Stimulated activated CD4-positive, alpha-beta T cell treated with anti-CD3 and anti-CD28 coated beads, Interleukin-15, amount 100 ng/mL, for 24 hours (primary cell): Measurements from ENCODE around the gene CCL19.

Source experiments
- DNase-seq: peaks from one replicate; pipeline ENCODE4 v3.0.0-alpha.2; 2020

Gene CCL19

DNA sequence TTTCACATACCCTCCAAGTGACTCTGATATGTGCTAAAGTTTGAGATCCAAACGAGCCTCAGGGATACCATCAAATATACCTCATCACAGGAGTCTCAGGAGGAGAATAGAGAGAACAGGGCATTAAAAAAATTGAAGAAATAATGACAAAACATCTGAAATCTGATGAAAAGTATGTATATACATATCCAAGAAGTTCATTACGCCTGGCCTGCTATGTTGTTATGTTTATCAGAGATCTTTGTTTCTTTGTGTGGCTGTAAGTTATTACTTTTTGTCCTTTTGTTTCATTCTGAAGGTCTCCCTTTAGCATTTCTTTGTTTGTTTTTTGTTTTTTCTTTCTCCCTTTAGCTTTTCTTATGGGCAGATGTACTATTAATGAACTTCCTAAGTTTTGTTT lies 2.5 kb upstream of the CCL19 start:
- no peak for DNase-seq

DNA sequence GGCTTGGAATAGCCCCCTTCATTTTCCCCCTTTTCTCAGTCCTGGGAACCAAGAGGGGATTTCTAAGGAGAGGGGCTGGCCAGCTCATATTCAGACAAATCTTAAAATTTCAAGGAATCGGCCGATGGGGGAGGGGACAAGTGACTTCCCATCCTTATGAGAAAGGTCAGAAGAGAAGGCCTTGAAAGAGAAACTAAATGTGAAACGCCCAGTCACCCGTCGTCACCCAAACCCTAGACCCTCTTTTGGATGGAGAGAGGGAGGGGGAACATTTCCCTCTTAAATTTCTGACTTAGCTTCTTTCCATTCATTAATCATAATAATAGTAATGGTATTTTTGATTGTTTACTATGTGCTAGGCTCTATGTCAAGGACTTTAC lies 850 bp upstream of the CCL19 start:
- no peak for DNase-seq

DNA sequence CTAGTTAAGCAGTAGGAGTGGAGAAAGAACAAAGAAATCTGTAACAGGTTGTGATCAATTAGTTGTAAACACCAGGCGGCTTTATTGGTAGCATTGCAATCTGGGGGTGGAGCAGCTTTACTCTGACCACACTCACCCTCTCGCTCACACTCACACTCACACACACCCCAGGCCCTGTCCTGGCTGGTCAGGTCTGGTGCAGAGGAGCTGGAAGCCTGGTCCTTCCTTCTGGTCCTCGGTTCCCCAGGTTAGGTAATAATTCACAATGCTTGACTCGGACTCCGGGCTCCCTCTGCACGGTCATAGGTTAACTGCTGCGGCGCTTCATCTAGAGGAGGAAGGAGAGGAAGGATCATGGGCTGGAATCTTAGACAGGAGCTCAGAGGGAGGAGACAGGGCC lies 1.6 kb downstream of the CCL19 start:
- no peak for DNase-seq

DNA sequence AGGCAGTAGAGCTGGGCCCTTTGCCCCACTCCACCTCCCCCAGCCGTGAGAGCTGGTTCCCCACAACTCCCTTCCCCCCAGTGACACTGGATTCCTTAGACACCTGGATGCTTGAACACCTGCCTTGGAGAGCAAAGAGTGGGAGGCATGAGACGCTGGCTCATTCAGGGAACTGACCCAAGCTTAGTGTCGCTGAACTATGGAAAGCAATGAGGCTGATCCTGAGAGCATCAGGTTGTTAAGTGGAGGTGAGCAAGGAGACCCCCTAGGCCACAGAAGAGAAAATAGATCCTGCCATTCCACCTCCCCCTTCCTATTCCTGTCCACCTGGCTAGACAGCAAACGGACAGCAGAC lies 2.0 kb downstream of the CCL19 start:
- DNase-seq: no peak

DNA sequence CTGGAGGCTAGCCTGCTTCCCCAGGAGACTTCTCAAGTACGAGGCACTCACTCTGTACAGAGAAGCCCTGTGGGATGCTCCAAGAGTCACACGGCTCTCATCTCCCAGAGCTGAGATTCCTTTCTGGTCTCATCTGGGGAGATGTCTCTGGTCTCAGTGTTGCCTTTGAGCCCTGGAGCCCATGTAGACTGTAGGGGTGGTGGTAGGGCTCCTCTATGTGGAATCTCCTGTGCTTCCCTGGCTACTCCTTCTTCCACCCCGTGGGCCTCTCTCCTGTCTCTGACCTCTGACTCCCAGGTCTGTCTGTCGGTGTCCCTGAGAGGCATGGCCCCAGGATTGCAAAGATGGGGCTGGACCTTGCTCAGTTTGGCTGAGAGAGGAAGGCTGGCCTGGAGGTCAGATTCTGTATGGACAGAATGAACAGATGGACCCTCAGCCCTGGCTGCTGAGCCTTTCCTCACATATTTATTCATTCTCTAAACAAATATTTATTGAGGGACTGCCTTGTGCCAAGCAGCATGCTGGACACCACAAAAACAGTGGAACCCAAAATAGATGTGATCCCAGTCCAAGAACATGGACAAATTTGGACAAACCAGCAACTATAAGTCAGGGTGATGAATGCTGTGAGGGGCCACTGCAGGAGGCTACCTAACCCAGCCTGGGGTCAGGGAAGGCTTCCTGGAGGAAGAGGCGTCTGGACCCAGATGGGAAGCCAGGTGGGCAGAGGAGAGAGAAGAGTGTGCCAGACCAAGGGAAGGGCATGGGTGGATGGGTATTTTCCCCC lies 2.6 kb downstream of the CCL19 start:
- DNase-seq: no peak

DNA sequence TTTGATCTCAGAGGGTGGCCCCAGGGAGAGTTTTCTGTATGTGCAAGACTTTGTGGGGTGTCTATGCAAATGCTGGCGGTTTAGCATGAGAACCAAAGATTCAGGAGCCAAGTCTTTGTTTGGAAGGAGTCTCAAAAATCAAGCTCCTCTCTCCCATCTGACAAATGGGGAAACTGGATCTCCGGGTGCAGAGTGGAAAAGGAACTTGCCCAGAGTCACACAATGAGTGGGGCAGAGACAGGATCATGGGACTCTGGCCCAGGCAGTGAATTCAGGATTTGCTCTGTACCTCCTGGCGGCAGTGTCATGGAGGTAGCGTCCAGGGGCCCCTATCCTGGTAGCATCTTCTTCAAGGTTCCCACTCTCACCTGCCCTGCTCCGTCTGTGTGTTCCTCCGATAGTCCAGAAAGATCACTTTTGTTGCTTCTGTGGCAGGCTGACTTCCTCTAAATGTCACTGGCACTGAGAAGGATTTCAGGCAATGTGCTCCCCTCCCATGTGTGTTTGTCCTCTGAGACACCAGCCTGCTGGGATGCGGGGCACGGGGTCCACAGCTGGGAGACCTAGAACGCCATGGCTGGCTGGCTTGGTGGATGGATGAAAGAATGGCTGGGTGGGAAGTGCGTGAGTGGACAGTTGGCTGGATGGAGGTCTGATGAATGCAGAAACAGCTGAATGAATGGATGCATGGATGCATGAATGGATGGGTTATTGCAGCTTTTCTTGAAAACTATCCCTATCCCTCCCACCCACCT lies 3.6 kb downstream of the CCL19 start:
- no peak for DNase-seq

DNA sequence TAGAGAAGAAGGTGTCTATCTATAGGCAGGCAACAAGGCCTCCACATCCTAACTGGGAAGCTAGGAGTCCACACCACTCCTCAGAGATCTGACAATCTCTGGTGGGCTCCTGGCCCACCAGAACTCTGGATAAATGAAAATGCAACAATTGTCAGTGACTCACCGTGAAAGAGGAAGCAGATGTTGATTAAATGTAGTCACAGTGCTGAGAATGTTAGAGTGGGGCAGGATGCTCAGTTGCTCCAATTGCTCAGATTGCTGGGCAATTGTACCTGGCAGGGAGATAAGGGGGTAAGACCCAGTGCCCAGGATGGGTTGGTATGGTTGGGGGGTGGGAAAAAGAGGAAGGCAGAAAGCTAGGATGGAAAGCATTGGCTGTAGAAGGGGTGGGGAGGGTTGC lies 4.3 kb downstream of the CCL19 start:
- DNase-seq: no peak

DNA sequence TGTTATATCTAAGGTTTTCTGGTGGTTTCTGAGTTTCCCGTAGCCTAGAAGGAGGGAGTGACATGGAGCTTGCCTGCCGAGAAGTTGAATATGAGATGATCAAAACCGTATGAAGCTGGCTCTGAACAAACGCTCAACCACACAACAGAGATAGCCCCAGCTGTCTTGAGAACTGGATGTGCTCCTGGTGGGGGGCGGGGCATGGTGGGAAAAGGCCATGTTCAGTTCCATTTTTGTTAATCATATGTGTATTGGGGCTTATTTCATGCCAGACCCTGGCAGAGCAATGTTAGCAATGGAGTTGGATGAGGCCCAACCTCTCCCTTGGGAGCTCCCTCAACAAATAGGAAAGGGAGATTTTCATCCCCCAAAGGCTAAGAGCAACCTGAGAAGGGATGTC lies 4.8 kb downstream of the CCL19 start:
- DNase-seq: no peak

DNA sequence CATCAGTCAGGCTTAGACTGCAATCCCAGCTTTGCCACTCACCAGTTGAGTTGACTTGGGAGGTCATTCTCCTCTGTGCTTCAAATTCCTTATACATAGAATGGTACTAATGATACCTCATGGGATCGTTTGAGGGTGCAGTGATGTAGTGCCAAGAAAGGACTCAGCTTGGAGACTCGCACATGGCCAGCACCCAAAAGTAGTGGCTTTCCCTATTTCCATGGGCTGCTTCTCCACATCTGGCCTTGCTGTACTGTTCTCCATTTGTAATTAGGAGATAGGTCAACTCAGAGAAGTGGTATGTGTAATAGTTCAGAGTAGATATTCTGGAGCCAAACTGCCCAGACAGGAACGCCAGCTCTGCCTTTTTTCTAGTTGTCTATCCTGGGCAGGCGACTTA lies 5.5 kb downstream of the CCL19 start:
- no peak for DNase-seq

DNA sequence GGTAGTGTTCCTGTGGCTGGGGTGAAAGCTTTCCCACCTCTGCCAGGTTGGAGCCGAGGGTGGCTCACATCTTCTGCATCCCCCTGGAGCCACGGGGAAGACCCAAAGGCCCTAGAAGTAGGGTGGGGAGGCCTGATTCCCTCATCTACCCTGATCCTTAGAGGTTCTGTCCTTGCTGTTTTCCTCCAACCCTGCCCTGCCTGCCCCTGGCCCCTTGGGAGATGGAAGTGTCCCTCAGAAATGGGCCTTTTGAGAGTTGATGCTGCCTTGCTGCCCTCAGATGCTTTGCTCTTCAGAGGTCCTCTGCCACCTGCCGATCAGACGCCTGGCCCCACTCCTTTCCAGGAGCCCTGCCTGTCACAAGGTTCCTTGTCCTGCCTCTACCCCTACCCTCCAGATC lies 6.3 kb downstream of the CCL19 start:
- no peak for DNase-seq

DNA sequence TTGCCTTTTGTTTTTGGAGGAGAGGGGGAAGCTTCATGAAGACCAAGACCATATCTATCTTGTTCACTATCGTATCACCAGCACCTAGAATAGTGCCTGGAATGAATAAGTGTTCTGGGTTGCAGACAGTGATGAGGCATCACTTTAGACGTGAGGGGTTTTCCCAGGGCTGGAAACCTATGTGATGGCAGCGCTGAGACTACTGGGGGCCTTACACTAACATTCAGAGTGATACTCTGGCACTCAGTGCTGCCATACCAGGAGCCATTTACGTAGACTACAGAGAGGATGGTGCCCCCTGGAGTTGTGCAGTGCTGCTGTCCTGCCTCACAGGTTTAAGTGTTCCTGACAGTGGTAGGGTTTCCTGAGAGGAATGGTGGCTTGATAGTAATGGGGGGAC lies 6.9 kb downstream of the CCL19 start:
- peak; percentile 48 for DNase-seq

DNA sequence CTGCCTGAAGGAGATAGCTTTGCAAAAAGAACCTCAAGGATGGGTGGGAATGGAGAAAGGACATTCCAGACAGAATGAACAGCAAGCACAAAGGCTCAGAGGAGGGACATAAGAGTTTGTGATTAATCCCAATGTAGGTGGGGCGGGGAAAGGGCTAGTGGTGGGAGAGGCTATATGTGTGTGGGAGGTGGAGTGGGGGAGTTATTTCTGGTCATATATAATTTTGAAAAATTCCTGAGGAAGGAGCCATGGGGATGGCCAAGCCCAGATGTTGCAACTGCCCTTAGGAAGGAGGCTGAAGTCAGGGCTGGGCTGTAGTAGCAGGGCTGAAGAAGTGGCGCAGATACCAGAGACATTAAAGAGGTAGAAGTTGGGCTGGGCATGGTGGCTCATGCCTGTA lies 15.2 kb downstream of the CCL19 start:
- no peak for DNase-seq

DNA sequence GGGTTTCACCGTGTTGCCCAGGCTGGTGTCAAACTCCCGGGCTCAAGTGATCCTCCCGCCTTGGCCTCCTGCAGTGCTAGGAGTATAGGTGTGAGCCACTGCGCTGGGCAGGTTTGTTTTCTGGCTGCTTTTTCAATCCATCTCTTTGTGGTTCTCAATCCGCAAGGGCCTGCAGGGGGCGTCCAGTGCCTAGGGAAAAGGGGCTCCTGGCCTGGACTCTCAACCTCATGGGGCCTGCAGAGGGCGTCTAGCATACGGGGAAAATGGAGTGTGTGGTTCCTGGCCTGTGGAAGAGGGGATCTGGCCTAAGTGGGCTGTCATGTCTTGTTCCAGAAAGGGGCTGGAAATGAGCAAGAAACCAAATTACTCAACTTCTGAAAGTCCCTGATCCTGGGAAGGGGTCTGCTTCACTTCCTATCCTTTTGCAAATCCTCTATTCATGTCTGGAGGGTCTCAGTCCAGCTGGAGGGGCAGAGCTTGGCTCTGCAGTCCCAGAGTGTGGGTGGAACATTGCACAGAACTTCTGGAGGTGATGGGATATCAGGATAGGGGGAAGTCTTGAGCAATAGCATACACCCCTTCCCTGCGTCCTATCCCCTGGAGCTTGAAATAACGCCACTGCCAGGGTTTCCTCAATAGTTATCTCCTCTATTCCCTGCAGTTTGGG lies 15.9 kb downstream of the CCL19 start:
- DNase-seq: peak; percentile 79

DNA sequence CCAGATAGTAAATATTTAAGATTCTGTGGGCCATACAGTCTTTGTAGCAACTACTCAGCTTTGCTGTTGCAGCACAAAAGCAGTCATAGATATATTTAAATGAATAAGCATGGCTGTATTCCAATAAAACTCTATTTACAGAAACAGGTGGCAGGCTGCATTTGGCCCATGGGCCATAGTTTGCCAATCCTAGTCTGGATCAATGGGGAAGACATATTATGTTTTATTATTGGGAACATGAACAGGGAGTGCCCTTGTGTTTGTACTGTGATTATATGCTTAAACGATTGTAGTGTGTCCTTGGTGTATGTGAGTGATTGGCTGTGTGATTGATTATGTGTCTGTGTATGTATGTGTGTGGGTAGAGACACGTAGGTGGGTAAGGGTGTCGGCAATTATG lies 16.6 kb downstream of the CCL19 start:
- DNase-seq: no peak

DNA sequence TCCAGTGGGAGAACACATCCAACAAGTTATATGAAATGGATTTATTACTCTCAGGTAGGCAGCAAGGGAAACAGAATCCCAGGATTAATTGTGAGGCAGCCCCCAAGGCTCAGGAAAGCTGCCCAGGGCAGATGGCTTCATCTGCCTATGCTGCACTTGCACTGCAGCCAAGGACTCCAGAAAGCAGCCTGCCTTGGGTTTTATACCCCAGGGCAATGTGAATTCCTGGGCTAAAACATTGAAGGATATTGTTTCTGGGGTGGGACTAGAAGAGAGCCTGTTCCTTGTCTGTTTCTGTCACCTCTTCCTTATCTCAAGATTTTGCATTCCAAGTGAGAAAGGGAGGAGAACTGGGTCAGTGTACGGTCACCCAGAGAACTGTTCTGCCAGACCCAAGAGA lies 19.8 kb downstream of the CCL19 start:
- no peak for DNase-seq

DNA sequence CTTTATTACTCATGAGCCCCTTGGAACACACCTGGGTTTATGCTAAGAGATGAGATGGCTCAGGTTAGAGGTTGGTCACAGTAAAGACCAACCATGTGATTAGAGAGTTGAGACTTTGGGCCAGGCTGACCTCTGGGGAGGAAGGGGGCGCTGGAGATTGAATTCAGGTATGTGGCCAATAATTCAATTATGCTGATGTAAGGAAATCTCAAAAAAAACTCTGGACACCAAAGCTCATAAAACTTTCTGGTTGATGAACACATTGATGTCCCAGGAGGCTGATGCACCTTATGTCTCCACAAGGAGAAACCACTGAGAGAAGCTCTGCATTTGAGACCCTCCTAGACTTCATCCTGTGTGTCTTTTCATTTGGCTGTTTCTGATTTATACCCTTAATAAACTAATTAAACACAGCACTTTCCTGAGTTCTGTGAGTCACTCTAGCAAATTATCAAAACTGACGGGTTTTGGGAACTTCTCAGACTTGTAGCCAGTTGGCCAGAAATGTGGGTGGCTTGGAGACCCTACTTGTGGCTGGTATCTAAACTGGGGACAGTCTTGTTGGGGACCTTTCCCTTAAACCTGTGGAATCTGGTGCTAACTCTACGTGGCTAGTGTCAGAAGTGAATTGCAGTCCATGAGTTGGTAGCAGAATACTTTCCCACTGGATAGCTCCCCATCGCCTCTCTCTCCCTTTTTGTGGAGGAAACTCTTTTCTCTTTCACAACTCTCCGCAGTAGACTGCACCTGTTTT lies 21.1 kb downstream of the CCL19 start:
- no peak for DNase-seq

DNA sequence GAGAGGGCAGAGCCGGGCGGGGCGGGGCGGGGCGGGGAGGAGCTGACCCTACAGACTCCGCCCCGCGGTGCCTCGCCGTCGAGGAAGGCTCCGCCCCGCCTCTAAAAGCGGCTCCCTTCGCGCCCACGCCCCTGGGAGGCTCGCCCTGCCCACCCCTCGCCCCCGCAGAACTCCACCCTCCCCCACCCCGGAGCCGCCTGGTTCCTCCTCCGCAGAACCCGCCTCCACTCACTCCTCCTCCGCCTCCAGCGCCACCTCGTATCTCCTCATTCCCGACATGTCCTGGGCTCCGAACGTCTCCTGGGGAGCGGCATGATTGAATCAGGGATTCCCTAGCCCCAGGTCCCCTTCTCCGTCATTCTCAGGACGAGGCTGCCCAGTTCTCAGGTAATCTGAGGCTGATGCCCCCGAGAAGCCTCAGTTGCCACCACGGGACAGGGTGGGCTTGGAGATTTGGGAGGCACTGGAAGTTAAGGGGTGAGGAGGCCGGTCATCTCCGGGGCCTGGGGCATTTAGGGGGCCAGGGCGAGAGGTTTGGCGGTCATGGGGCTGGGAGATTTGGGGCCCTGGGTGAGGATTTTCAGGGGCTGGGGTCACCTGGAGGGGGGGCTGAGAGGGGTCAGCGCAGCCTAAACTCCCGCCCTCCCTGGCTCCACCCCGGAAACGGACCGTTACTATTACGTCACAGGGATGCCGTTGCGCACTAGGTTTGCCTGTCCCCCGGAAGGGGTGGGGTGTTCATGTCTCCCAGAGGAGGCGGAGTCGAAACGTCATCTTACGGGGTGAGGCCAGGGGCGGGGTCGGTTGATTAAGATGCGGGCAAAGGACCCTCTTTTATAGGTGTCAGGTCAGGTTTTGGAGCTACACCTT lies 25.5 kb downstream of the CCL19 start:
- DNase-seq: peak; percentile 88

DNA sequence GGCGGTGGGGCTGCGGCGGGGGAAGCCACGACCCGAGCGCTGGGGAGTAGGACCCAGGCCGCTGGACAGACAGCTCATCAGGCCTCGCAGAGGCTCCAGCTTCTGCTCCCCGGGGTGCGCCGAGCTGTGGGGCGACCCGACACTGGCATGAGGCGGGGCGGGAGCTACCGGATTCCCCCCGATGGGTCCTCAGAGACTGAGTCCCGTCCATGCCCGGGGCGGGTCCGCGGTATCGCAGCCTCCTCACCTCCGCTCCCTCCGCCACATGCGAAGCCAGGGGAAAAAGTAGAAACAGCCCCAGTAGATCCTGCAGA lies 26.1 kb downstream of the CCL19 start:
- no peak for DNase-seq

DNA sequence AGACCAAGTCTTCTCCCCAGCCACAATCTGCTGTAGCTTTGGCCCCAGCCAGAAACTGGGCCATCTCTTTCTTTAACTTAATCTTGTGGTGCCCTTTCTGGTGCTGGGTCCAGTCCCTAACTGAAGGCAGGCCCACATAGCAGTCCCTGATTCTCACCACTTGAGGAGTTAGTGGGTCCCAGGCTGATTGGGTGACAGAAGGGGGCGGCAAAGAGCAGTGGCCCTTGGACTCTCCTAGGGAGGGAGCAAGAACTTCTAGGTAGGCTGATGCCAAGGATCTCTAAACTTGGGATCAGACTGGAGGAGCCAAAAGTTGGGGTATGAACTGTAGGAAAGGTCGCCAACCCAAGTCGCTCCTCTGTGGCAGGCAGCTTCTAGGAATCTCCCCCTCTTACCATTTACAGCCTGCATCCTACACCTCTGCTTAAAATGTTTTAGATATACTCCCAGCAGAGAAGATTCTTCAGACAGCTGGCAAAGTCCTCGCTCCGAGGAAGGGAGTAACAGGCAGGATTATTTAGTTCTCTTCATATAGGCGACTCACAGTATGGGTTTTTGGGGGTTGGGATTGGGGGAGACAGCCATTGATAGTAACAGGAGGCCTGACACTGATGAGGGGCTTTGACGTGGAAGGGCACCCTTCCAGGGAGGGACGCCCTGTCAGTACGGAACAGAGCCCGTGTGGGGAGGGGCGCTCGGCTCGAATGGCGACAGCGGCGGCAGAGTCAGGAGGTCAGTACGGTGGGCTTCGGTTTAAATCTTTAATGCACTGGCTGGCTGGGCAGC lies 26.6 kb downstream of the CCL19 start:
- peak; percentile 84 for DNase-seq

DNA sequence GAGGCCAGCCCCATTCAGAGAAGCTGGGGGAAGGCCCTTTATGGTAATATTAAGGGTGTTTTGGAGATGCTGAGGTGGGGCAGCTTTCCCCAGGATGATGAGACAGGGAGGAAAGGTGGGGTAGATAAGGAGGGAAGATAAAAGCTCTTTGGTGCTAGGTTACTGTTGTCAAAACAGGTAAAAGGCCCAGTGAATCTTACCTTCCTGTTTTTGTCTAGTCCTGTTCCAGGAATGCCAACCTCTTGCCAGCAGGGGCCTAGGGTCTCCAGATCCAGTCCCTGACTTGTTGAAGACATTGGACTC lies 27.8 kb downstream of the CCL19 start:
- DNase-seq: no peak

DNA sequence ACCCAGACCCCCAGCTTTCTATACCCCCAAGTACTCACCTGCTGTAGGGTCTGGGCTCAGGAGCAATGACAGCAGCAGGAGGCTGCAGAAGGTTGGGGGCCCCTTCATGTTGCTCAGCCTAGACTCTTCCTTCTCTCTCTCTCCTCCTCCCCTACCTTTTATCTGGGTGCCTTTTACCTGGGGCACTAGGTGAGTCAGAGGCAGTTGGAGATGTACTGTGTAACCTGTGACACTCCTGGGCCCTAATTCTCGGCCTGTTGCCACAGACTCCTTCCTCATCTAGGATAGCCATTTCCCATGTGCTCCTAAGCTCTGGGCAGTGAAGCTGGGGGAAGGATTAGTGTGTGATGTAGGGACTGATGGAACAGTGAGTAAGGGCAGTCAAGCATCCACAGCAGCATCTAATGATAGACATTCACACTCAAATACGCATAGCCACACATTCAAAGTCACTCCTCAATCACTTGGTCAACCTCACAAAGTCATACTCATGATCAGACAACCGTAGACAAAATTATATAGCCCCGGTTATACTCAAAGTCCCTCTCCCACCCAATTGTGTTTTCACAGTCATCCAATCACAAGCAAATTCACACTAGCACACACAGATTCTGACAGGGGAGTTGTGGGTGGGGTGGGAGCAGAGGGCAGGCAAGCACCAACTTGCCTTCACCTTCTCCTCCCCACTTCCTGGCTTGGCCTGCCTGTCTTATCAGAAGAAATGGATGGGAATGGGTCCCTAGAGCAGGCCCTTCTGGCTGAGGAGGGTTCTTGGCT lies 28.4 kb downstream of the CCL19 start, which contains the start of gene CCL27:
TSS of gene CCL27 (minus strand) at position 132 of the 777 bp plus-strand sequence. CDS start at position 108, 24 bp downstream.
- DNase-seq: no peak
